Chondrocyte (in vitro differentiated cells): ENCODE results near the gene OAS2. TPM values are rescaled to one million over a fixed set of nuclear protein-coding genes. Genes with fewer than 3 reads are reported as not detected.
A peak's percentile ranks its signal among the peaks of the same experiment; 100 is the strongest.

Experiments
- DNase-seq: peaks from one replicate; pipeline ENCODE4 v3.0.0; 2021; ENCODE audit warnings: mixed read lengths, low spot score
- H3K27ac Mint-ChIP-seq: one replicate; pipeline ENCODE4 v1.8.0; 2021; ENCODE audit warnings: mild to moderate bottlenecking, moderate library complexity, mixed read lengths; ENCODE audit not compliant: unreplicated experiment
- H3K27me3 Mint-ChIP-seq: 2 replicates; pipeline ENCODE4 v1.8.0; 2021; ENCODE audit warnings: low read depth, mixed read lengths
- H3K36me3 Mint-ChIP-seq: 2 replicates; pipeline ENCODE4 v1.8.0; 2021; ENCODE audit warnings: low read depth, mixed read lengths
- H3K4me1 Mint-ChIP-seq: 2 replicates; pipeline ENCODE4 v1.8.0; 2021; ENCODE audit warnings: low read depth, mild to moderate bottlenecking, mixed read lengths
- H3K4me3 Mint-ChIP-seq: one replicate; pipeline ENCODE4 v1.8.0; 2021; ENCODE audit warnings: mild to moderate bottlenecking, moderate library complexity, mixed read lengths; ENCODE audit not compliant: unreplicated experiment
- H3K9me3 Mint-ChIP-seq: 2 replicates; pipeline ENCODE4 v1.8.0; 2021; ENCODE audit warnings: low read depth, mixed read lengths
- CTCF ChIP-seq: fragments of 200-600 bp; sonication (generic); IDR thresholded peaks from 2 replicates; pipeline ENCODE4 v1.5.0; 2021; ENCODE audit warnings: antibody characterized with exemption, mild to moderate bottlenecking, moderate library complexity
- total RNA-seq: library from RNA; stranded (reverse); gene quantifications from 3 replicates; pipeline ENCODE4 v1.2.1, GENCODE V29; 2021

OAS2 gene
- total RNA-seq, 1 donor from 2014 or later = 0.07 TPM

GRCh38 chr12:112932485-112933128 is 45.7 kb upstream of the OAS2 start:
- H3K9me3 Mint-ChIP-seq = peaks cover 6% of the 10 kb centered on the region
- no peak for TF ChIP-seq CTCF
- no peak overlapping the region for H3K27ac Mint-ChIP-seq
- no peak for DNase-seq
- no peak overlapping the region for H3K4me3 Mint-ChIP-seq
- peaks cover 11% of the 10 kb centered on the region for H3K27me3 Mint-ChIP-seq
- no peaks in the 10 kb centered on the region for H3K36me3 Mint-ChIP-seq
- no peaks in the 10 kb centered on the region for H3K4me1 Mint-ChIP-seq

- no peak for TF ChIP-seq CTCF
- no peaks in the 10 kb centered on the region for H3K4me1 Mint-ChIP-seq
- H3K36me3 Mint-ChIP-seq = no peaks in the 10 kb centered on the region
- DNase-seq = no peak
- no peak overlapping the region for H3K4me3 Mint-ChIP-seq
- H3K27me3 Mint-ChIP-seq = peaks cover 11% of the 10 kb centered on the region
- H3K9me3 Mint-ChIP-seq = peaks cover 3% of the 10 kb centered on the region
- no peak overlapping the region for H3K27ac Mint-ChIP-seq
Observed at GRCh38 chr12:112933129-112933505, 45.2 kb upstream of the OAS2 start.

- no peak for DNase-seq
- H3K36me3 Mint-ChIP-seq = no peaks in the 10 kb centered on the region
- H3K27ac Mint-ChIP-seq = no peak overlapping the region
- H3K9me3 Mint-ChIP-seq = peaks cover 3% of the 10 kb centered on the region
- peaks cover 11% of the 10 kb centered on the region for H3K27me3 Mint-ChIP-seq
- H3K4me1 Mint-ChIP-seq = peaks cover 4% of the 10 kb centered on the region
- H3K4me3 Mint-ChIP-seq = no peak overlapping the region
- no peak for TF ChIP-seq CTCF
Observed at GRCh38 chr12:112936264-112936663, 42.1 kb upstream of the OAS2 start.

GRCh38 chr12:112936927-112937326 is 41.4 kb upstream of the OAS2 start:
- H3K36me3 Mint-ChIP-seq = no peaks in the 10 kb centered on the region
- H3K4me3 Mint-ChIP-seq = no peak overlapping the region
- no peak overlapping the region for H3K27ac Mint-ChIP-seq
- H3K4me1 Mint-ChIP-seq = peaks cover 4% of the 10 kb centered on the region
- no peak for TF ChIP-seq CTCF
- H3K9me3 Mint-ChIP-seq = peaks cover 3% of the 10 kb centered on the region
- no peak for DNase-seq
- H3K27me3 Mint-ChIP-seq = peaks cover 7% of the 10 kb centered on the region

GRCh38 chr12:112937741-112938719 is 40.3 kb upstream of the OAS2 start, which contains the start of gene OAS3:
Gene OAS3 (plus strand): TSS chr12:112938474. CDS start chr12:112938531, 57 bp downstream.
- Mint-ChIP-seq H3K4me1 (peaks cover 4% of the 10 kb centered on the region), H3K27me3 (peaks cover 2% of the 10 kb centered on the region), H3K36me3 (no peaks in the 10 kb centered on the region), H3K4me3 (peak within 1 kb of the TSS; percentile 60), H3K27ac (no peak within 1 kb of the TSS), H3K9me3 (peaks cover 3% of the 10 kb centered on the region)
- no peak for TF ChIP-seq CTCF
- DNase-seq = no peak
